Liver (tissue), 9 donors: Measurements from ENCODE around the gene FAM217A. TPM values are rescaled to one million over a fixed set of nuclear protein-coding genes. Genes with fewer than 3 reads are reported as not detected.
A peak's percentile ranks its signal among the peaks of the same experiment; 100 is the strongest.

Experiments used
- DNase-seq: peaks from one replicate; pipeline ENCODE4 v3.0.0-alpha.2; 2017; ENCODE audit warnings: low spot score
- H3K27ac ChIP-seq, 2 donors: one replicate each; pipeline ENCODE4 v1.7.0; 2013; ENCODE audit warnings: inconsistent platforms in 2 of 2, low read length in 2 of 2, control low read depth in 1 of 2, low read depth in 1 of 2, mild to moderate bottlenecking in 1 of 2
- H3K27me3 ChIP-seq, 4 donors: one replicate each; pipeline versions ENCODE4 v1.6.1 to v1.7.0; 2013; ENCODE audit warnings: low read length in 3 of 4, inconsistent platforms in 1 of 4, mild to moderate bottlenecking in 1 of 4, moderate library complexity in 1 of 4; ENCODE audit not compliant: control insufficient read depth in 4 of 4, insufficient read depth in 4 of 4
- H3K36me3 ChIP-seq, 4 donors: one replicate each; pipeline versions ENCODE4 v1.6.1 to v1.7.0; 2013; ENCODE audit warnings: low read length in 3 of 4, mild to moderate bottlenecking in 3 of 4, low read depth in 1 of 4, moderate library complexity in 1 of 4; ENCODE audit not compliant: control insufficient read depth in 4 of 4, insufficient read depth in 3 of 4
- H3K4me1 ChIP-seq, 4 donors: one replicate each; pipeline versions ENCODE4 v1.6.1 to v1.7.0; 2013; ENCODE audit warnings: low read length in 3 of 4, mild to moderate bottlenecking in 3 of 4, moderate library complexity in 1 of 4; ENCODE audit not compliant: control insufficient read depth in 4 of 4, insufficient read depth in 4 of 4
- H3K4me3 ChIP-seq, 3 donors: one replicate each; pipeline versions ENCODE4 v1.6.1 to v1.7.0; 2013; ENCODE audit warnings: low read length in 3 of 3, control low read depth in 1 of 3, low read depth in 1 of 3, mild to moderate bottlenecking in 1 of 3
- H3K9ac ChIP-seq, 2 donors: one replicate each; pipeline ENCODE4 v1.7.0; 2013; ENCODE audit warnings: low read length in 2 of 2, mild to moderate bottlenecking in 2 of 2, moderate library complexity in 2 of 2, control low read depth in 1 of 2, low read depth in 1 of 2
- H3K9me3 ChIP-seq, 4 donors: one replicate each; pipeline versions ENCODE4 v1.6.1 to v1.7.0; 2013; ENCODE audit warnings: low read length in 3 of 4; ENCODE audit not compliant: control insufficient read depth in 4 of 4
- ATF3 ChIP-seq: IDR thresholded peaks from 2 replicates; pipeline ENCODE4 v1.6.1; 2016; ENCODE audit warnings: antibody characterized with exemption
- CTCF ChIP-seq: fragments of 150-350 bp; IDR thresholded peaks from 2 replicates; pipeline ENCODE4 v1.5.1; 2017; ENCODE audit warnings: improper control_type of control experiment, low read depth, low read length; ENCODE audit not compliant: missing input control
- EGR1 ChIP-seq, 2 donors: IDR thresholded peaks; 2 replicates each; pipeline ENCODE4 v1.6.1; 2016 to 2018; ENCODE audit warnings: antibody characterized with exemption in 2 of 2, low read depth in 2 of 2
- FOXA1 ChIP-seq: IDR thresholded peaks from 2 replicates; pipeline ENCODE4 v1.6.1; 2016; ENCODE audit warnings: antibody characterized with exemption
- FOXA2 ChIP-seq: IDR thresholded peaks from 2 replicates; pipeline ENCODE4 v1.6.1; 2016; ENCODE audit warnings: antibody characterized with exemption
- HNF4A ChIP-seq, 2 donors: conservative IDR thresholded peaks; 2 replicates each; pipeline ENCODE4 v1.6.1; 2016; ENCODE audit warnings: antibody characterized with exemption in 2 of 2, mild to moderate bottlenecking in 2 of 2
- HNF4G ChIP-seq: IDR thresholded peaks from 2 replicates; pipeline ENCODE4 v1.6.1; 2016; ENCODE audit warnings: antibody characterized with exemption
- JUND ChIP-seq, 2 donors: IDR thresholded peaks; 2 replicates each; pipeline ENCODE4 v1.6.1; 2016; ENCODE audit warnings: antibody characterized with exemption in 2 of 2
- NR2F2 ChIP-seq: IDR thresholded peaks from 2 replicates; pipeline ENCODE4 v1.6.1; 2016; ENCODE audit warnings: antibody characterized with exemption
- RAD21 ChIP-seq, 2 donors: IDR thresholded peaks; 2 replicates each; pipeline ENCODE4 v1.6.1; 2016; ENCODE audit warnings: antibody characterized with exemption in 2 of 2, mild to moderate bottlenecking in 2 of 2
- RXRA ChIP-seq, 2 donors: IDR thresholded peaks; 2 replicates each; pipeline ENCODE4 v1.6.1; 2017 to 2018; ENCODE audit warnings: antibody characterized with exemption in 2 of 2, mild to moderate bottlenecking in 1 of 2
- SP1 ChIP-seq: IDR thresholded peaks from 2 replicates; pipeline ENCODE4 v1.6.1; 2018; ENCODE audit warnings: antibody characterized with exemption, mild to moderate bottlenecking
- TAF1 ChIP-seq: conservative IDR thresholded peaks from 2 replicates; pipeline ENCODE4 v1.6.1; 2016; ENCODE audit warnings: antibody characterized with exemption, mild to moderate bottlenecking
- YY1 ChIP-seq: IDR thresholded peaks from 2 replicates; pipeline ENCODE4 v1.6.1; 2016; ENCODE audit warnings: antibody characterized with exemption, mild to moderate bottlenecking
- WGBS: extraction: QIAGEN DNeasy Blood & Tissue Kit; methylation state at CpG from one replicate; pipeline ENCODE4 v1.1.7; 2013; 5-methylcytosine and 5-hydroxymethylcytosine counted together
- polyA plus RNA-seq, 2 donors: library from polyadenylated mRNA; stranded (reverse) in 1 of 2; unstranded in 1 of 2; fragments of 200-250 nt in 1 of 2; fragments of >200 nt in 1 of 2; fragmentation: Nextera tagmentation in 1 of 2; extraction: Ambion mirVana in 1 of 2; gene quantifications; one replicate each; pipeline versions ENCODE4 v1.2.1 to v1.2.3, GENCODE V29; 2013 to 2015
- total RNA-seq, 2 donors: library from RNA; depleted of rRNA; stranded (reverse); fragments of >200 nt; gene quantifications; one replicate each; pipeline ENCODE4 v1.2.3, GENCODE V29; 2014
- donor health status: healthy.
- donor health status: healthy.
- donor health status: healthy.
- donor health status: healthy.
- donor health status: healthy.

FAM217A gene
- total RNA-seq (not detected), polyA plus RNA-seq (not detected)

- Histone ChIP-seq H3K36me3 (no peaks in the 10 kb centered on the region), H3K27me3 (no peaks in the 10 kb centered on the region), H3K27ac (no peak within 1 kb of the TSS), H3K9me3 (no peaks in the 10 kb centered on the region), H3K9ac (no peak within 1 kb of the TSS), H3K4me1 (peaks cover 0 to 6% (median 0%) of the 10 kb centered on the region in 4 donors), H3K4me3 (no peak within 1 kb of the TSS)
- no peak for TF ChIP-seq EGR1 (IDR thresholded peaks at IDR 0.05; ENCODE audit: low read depth in 2 of 2)
- no peak for TF ChIP-seq FOXA1
- TF ChIP-seq JUND (IDR thresholded peaks at IDR 0.05) = no peak
- TF ChIP-seq TAF1 = no peak
- TF ChIP-seq FOXA2 = no peak
- no peak for TF ChIP-seq NR2F2
- no peak for DNase-seq
- WGBS = 58% methylated on average over 91 of the region's 91 CpGs
Measured at GRCh38 chr6:4078691-4079471, at the start of gene FAM217A. TSS of gene FAM217A (minus strand) at chr6:4079137. CDS start at chr6:4077414, 1,723 bp downstream.

GRCh38 chr6:4128072-4128471 lies 49.1 kb upstream of the FAM217A start:
- H3K4me1 ChIP-seq = peaks cover 8 to 27% (median 23%) of the 10 kb centered on the region in 4 donors

GRCh38 chr6:4125933-4126864 lies 47.3 kb upstream of the FAM217A start:
- H3K4me3 ChIP-seq = no peak overlapping the region
- 78% methylated on average over 8 of the region's 8 CpGs for WGBS
- H3K27ac ChIP-seq = no peak overlapping the region
- H3K36me3 ChIP-seq = peaks cover 8 to 71% (median 62%) of the 10 kb centered on the region in 4 donors
- H3K9ac ChIP-seq = no peak overlapping the region
- peaks cover 3 to 13% (median 10%) of the 10 kb centered on the region in 4 donors for H3K4me1 ChIP-seq
- H3K27me3 ChIP-seq = no peaks in the 10 kb centered on the region
- TF ChIP-seq JUND (IDR thresholded peaks at IDR 0.05) = peak; percentile 59 to 76
- TF ChIP-seq YY1 = no peak
- peak in 1 of 2 donors; percentile 50 for TF ChIP-seq HNF4A (conservative IDR thresholded peaks at IDR 0.05)
- peak; percentile 11 for TF ChIP-seq SP1
- TF ChIP-seq RAD21 (IDR thresholded peaks at IDR 0.05) = peak; percentile 54 to 56
- TF ChIP-seq RXRA (IDR thresholded peaks at IDR 0.05) = peak; percentile 51 to 71
- no peak for TF ChIP-seq EGR1 (IDR thresholded peaks at IDR 0.05; ENCODE audit: low read depth in 2 of 2)
- TF ChIP-seq CTCF = peak; percentile 36
- peak; percentile 65 for TF ChIP-seq ATF3
- no peaks in the 10 kb centered on the region for H3K9me3 ChIP-seq
- DNase-seq = no peak

More at GRCh38 chr6:4128072-4128471, 49.1 kb upstream of the FAM217A start:
- H3K9me3 ChIP-seq = no peaks in the 10 kb centered on the region
- no peak for TF ChIP-seq EGR1 (IDR thresholded peaks at IDR 0.05; ENCODE audit: low read depth in 2 of 2)
- no peak for TF ChIP-seq HNF4G
- TF ChIP-seq FOXA1 = no peak
- no peak overlapping the region for H3K27ac ChIP-seq
- no peak overlapping the region for H3K9ac ChIP-seq
- H3K27me3 ChIP-seq = no peaks in the 10 kb centered on the region
- WGBS = 52% methylated on average over 1 of the region's 1 CpG
- peaks cover 4 to 66% (median 52%) of the 10 kb centered on the region in 4 donors for H3K36me3 ChIP-seq
- DNase-seq = no peak
- H3K4me3 ChIP-seq = no peak overlapping the region
